Heart right ventricle (tissue), 16 donors: ENCODE data around the gene TMEM184C. TPM values are rescaled to one million over a fixed set of nuclear protein-coding genes. Genes with fewer than 3 reads are reported as not detected.

Experiments used
- ATAC-seq, 8 donors: fragments of 200-7000 bp; cut with Tn5 transposase; one replicate each; pipeline ENCODE4 v1.9.1; 2020; ENCODE audit warnings: mild to moderate bottlenecking in 8 of 8, moderate library complexity in 8 of 8, moderate number of reproducible peaks in 1 of 8
- DNase-seq, 2 donors: peaks; one replicate each; pipeline ENCODE4 v3.0.0-alpha.2; 2020
- H3K27ac ChIP-seq, 10 donors: fragments of 200-600 bp; sonication (generic) in 2 of 10; one replicate each; pipeline versions ENCODE4 v1.5.0 to v1.8.0; 2020 to 2022; ENCODE audit warnings: mild to moderate bottlenecking in 3 of 10
- H3K27me3 ChIP-seq, 7 donors: fragments of 200-600 bp; one replicate each; pipeline ENCODE4 v1.8.0; 2021 to 2022; ENCODE audit warnings: mild to moderate bottlenecking in 2 of 7
- H3K36me3 ChIP-seq, 9 donors: fragments of 200-600 bp; sonication (generic) in 1 of 9; one replicate each; pipeline versions ENCODE4 v1.5.0 to v1.8.0; 2020 to 2022; ENCODE audit warnings: mild to moderate bottlenecking in 2 of 9
- H3K4me1 ChIP-seq, 9 donors: fragments of 200-600 bp; sonication (generic) in 1 of 9; one replicate each; pipeline versions ENCODE4 v1.5.0 to v1.8.0; 2020 to 2022; ENCODE audit warnings: mild to moderate bottlenecking in 4 of 9
- H3K4me3 ChIP-seq, 10 donors: fragments of 200-600 bp; sonication (generic) in 2 of 10; one replicate each; pipeline versions ENCODE4 v1.5.0 to v1.8.0; 2020 to 2022; ENCODE audit warnings: mild to moderate bottlenecking in 7 of 10, moderate library complexity in 2 of 10
- H3K9me3 ChIP-seq, 11 donors: fragments of 200-600 bp in 10 of 11; sonication (generic) in 2 of 11; one replicate each; pipeline versions ENCODE4 v1.5.0 to v1.8.0; 2013 to 2022; ENCODE audit warnings: mild to moderate bottlenecking in 2 of 11, control low read depth in 1 of 11, moderate library complexity in 1 of 11
- WGBS, 2 donors: extraction: QIAGEN DNeasy Blood & Tissue Kit; methylation state at CpG; one replicate each; pipeline ENCODE4 v1.1.7; 2013; ENCODE audit warnings: inconsistent platforms in 1 of 2; 5-methylcytosine and 5-hydroxymethylcytosine counted together
- intact Hi-C, 10 donors: fragments of 100-400 bp; cut with DNase I; formaldehyde crosslinking; loops; one replicate each; pipeline versions ENCODE4 v1.11.1 to v1.14.2; 2022
- polyA plus RNA-seq, 2 donors: library from polyadenylated mRNA; stranded (reverse); fragments of 200-250 nt; gene quantifications; one replicate each; pipeline ENCODE4 v1.2.3, GENCODE V29; 2013
- total RNA-seq, 10 donors: library from RNA; stranded (reverse); fragmentation: NEBNext Ultra II Directional in 3 of 10; extraction: Animal tissue kit (Norgen Biotek cat#: 25700) in 3 of 10; gene quantifications; one replicate each; pipeline versions ENCODE4 v1.2.1 to v1.2.4, GENCODE V29; 2021 to 2023
- TF ChIP-seq, protein P1 (sequence below), 9 donors: fragments of 200-600 bp; sonication (generic) in 2 of 9; IDR thresholded peaks; one replicate each; pipeline versions ENCODE4 v1.5.0 to v1.8.0; 2021 to 2022; ENCODE audit warnings: antibody characterized with exemption in 9 of 9, mild to moderate bottlenecking in 5 of 9, moderate library complexity in 1 of 9
- donor health status: Arrhythmogenic right ventricular cardiomyopathy.
- donor health status: ischemic (EF 13 %, LVEDD 7.1; RV severe dilation, severe dysfunction).
- donor health status: healthy with polysubstance abuse.
- donor health status: DM: no; HTN: yes; CAD: no.
- donor health status: DM: no; HTN: no; CAD: no.
- donor health status: ischemic (EF 25% LVEDD 6.9; RV normal size, moderate dysfunction).
- donor health status: ischemic (EF 25% LVEDD 5.7; RV mildly dilated, moderate dysfunction).
- donor health status: healthy.
- donor health status: DM: yes; HTN: yes; CAD: no.
- donor health status: Ischemic cardiomyopathy.
- donor health status: ischemic (EF 35%, LVEDD 5.7; RV mildly dilated, moderate dysfunction).
- donor health status: nonischemic (EF 11% LVEDD 7.7; RV severe dilation, severe dysfunction).
- donor health status: DM: yes; HTN: yes; CAD: no.
- donor health status: PGD.
- donor health status: ischemic (EF 29% LVEDD 5.4; RV normal size, mild dysfunction).
- donor health status: nonischemic (EF 23%, LVEDD 6.1; RV moderate dilation, normal function).

Gene TMEM184C
- total and polyA plus RNA-seq, 12 donors, result 3.2 to 30.5 (median 21.1) TPM

GRCh38 chr4:147591106-147591505 lies 26.1 kb upstream of the TMEM184C start:
- no peak for ATAC-seq
- no peak overlapping the region for H3K27ac ChIP-seq
- H3K9me3 ChIP-seq, result no peaks in the 10 kb centered on the region
- intact Hi-C loops, result loop anchor here in 8 of 10 donors (2.0 to 10.0 kb wide), 12 partner anchors 429 to 576 kb away; no protein-coding TSS in a partner anchor
- peaks cover 0 to 3% (median 0%) of the 10 kb centered on the region in 7 donors for H3K27me3 ChIP-seq
- DNase-seq, result no peak
- peaks cover 0 to 17% (median 0%) of the 10 kb centered on the region in 9 donors for H3K4me1 ChIP-seq
- TF ChIP-seq, protein P1, sequence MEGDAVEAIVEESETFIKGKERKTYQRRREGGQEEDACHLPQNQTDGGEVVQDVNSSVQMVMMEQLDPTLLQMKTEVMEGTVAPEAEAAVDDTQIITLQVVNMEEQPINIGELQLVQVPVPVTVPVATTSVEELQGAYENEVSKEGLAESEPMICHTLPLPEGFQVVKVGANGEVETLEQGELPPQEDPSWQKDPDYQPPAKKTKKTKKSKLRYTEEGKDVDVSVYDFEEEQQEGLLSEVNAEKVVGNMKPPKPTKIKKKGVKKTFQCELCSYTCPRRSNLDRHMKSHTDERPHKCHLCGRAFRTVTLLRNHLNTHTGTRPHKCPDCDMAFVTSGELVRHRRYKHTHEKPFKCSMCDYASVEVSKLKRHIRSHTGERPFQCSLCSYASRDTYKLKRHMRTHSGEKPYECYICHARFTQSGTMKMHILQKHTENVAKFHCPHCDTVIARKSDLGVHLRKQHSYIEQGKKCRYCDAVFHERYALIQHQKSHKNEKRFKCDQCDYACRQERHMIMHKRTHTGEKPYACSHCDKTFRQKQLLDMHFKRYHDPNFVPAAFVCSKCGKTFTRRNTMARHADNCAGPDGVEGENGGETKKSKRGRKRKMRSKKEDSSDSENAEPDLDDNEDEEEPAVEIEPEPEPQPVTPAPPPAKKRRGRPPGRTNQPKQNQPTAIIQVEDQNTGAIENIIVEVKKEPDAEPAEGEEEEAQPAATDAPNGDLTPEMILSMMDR (IDR thresholded peaks at IDR 0.05), result no peak
- no peak overlapping the region for H3K4me3 ChIP-seq
- no peaks in the 10 kb centered on the region for H3K36me3 ChIP-seq

- Histone ChIP-seq H3K27me3 (peaks cover 0 to 3% (median 0%) of the 10 kb centered on the region in 7 donors), H3K36me3 (no peaks in the 10 kb centered on the region), H3K4me1 (peaks cover 0 to 12% (median 0%) of the 10 kb centered on the region in 9 donors), H3K27ac (no peak overlapping the region), H3K9me3 (no peaks in the 10 kb centered on the region), H3K4me3 (no peak overlapping the region)
- 42 to 51% methylated on average over 5 of the region's 5 CpGs for WGBS, 2 donors
- ATAC-seq (no peak), DNase-seq (no peak)
- intact Hi-C loops, result loop anchor here in 7 of 10 donors (5.0 to 10.0 kb wide), 8 partner anchors 432 to 579 kb away; no protein-coding TSS in a partner anchor
- TF ChIP-seq, protein P1 (IDR thresholded peaks at IDR 0.05), result no peak
Observed at GRCh38 chr4:147594107-147594506, 23.1 kb upstream of the TMEM184C start.

- no peak overlapping the region for H3K4me3 ChIP-seq
- H3K27me3 ChIP-seq, result peaks cover 0 to 3% (median 0%) of the 10 kb centered on the region in 7 donors
- no peaks in the 10 kb centered on the region for H3K9me3 ChIP-seq
- H3K4me1 ChIP-seq, result peaks cover 0 to 12% (median 0%) of the 10 kb centered on the region in 9 donors
- intact Hi-C loops, result loop anchor here in 7 of 10 donors (5.0 to 10.0 kb wide), 8 partner anchors 432 to 580 kb away; no protein-coding TSS in a partner anchor
- no peak for ATAC-seq
- TF ChIP-seq, protein P1 (IDR thresholded peaks at IDR 0.05), result no peak
- H3K27ac ChIP-seq, result no peak overlapping the region
- WGBS, 2 donors, result 80 to 81% methylated on average over 2 of the region's 2 CpGs
- H3K36me3 ChIP-seq, result no peaks in the 10 kb centered on the region
- no peak for DNase-seq
Observed at GRCh38 chr4:147594578-147594977, 22.6 kb upstream of the TMEM184C start.

DNA sequence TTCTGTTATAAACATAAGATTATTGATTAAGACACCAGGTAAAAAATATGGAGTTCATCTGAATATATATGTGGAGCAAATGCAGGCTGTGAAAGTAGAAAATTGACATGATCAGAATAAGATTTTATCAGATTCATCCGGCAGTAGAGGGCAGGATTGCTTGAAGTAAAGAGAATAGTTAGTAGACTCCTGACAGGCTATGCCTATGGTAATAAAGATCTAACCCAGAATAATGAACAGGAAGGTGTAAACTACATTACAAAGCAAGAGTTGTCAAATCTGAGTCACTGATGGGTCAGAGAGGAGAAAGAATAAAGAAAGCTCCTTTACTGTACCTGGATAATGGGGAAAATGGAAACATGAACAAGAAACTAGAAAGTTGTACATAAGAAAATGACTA lies 20.8 kb upstream of the TMEM184C start:
- ATAC-seq, result no peak
- Histone ChIP-seq H3K9me3 (no peaks in the 10 kb centered on the region), H3K27ac (no peak overlapping the region), H3K4me3 (no peak overlapping the region), H3K4me1 (no peaks in the 10 kb centered on the region), H3K36me3 (no peaks in the 10 kb centered on the region), H3K27me3 (peaks cover 0 to 5% (median 0%) of the 10 kb centered on the region in 7 donors)
- TF ChIP-seq, protein P1 (IDR thresholded peaks at IDR 0.05), result no peak
- intact Hi-C loops, result loop anchor here in 2 of 10 donors (10.0 kb wide), 3 partner anchors 492 to 582 kb away; no protein-coding TSS in a partner anchor
- 59 to 78% methylated on average over 1 of the region's 1 CpG for WGBS, 2 donors
- no peak for DNase-seq
